Epithelial cell of esophagus (primary cell): ENCODE results near the gene C11orf21.

Source experiments
- DNase-seq: peaks from one replicate; pipeline ENCODE4 v3.0.0; 2010; ENCODE audit warnings: low read depth
- H3K4me3 ChIP-seq: 2 replicates; pipeline ENCODE4 v1.5.1; 2011; ENCODE audit warnings: mild to moderate bottlenecking, low read length, control low read depth
- CTCF ChIP-seq: IDR thresholded peaks from 2 replicates; pipeline ENCODE4 v1.5.1; 2011; ENCODE audit warnings: low read depth, mild to moderate bottlenecking, low read length, control low read depth, inconsistent platforms; ENCODE audit not compliant: insufficient read depth; ENCODE audit errors: missing control alignments

The C11orf21 gene

GRCh38 chr11:2302896-2303626 lies 1.3 kb upstream of the C11orf21 start:
- TF ChIP-seq CTCF: no peak
- DNase-seq: no peak
- H3K4me3 ChIP-seq: no peak overlapping the region

GRCh38 chr11:2302306-2302895 lies 683 bp upstream of the C11orf21 start:
- H3K4me3 ChIP-seq: no peak overlapping the region
- DNase-seq: no peak
- TF ChIP-seq CTCF: no peak

GRCh38 chr11:2300936-2301630 lies 635 bp downstream of the C11orf21 start:
- TF ChIP-seq CTCF: no peak

GRCh38 chr11:2300290-2300935 lies 1.3 kb downstream of the C11orf21 start:
- TF ChIP-seq CTCF: no peak
- no peak overlapping the region for H3K4me3 ChIP-seq
- no peak for DNase-seq

More at GRCh38 chr11:2300936-2301630, 635 bp downstream of the C11orf21 start:
- DNase-seq: no peak
- H3K4me3 ChIP-seq: no peak overlapping the region

GRCh38 chr11:2299773-2300172 lies 1.9 kb downstream of the C11orf21 start:
- no peak for TF ChIP-seq CTCF
- DNase-seq: no peak
- no peak overlapping the region for H3K4me3 ChIP-seq

GRCh38 chr11:2298795-2299761 lies 2.6 kb downstream of the C11orf21 start:
- TF ChIP-seq CTCF: peak; percentile 78
- H3K4me3 ChIP-seq: no peak overlapping the region
- peak; percentile 72 for DNase-seq
